ENCODE data around the gene RGS6.

DNA sequence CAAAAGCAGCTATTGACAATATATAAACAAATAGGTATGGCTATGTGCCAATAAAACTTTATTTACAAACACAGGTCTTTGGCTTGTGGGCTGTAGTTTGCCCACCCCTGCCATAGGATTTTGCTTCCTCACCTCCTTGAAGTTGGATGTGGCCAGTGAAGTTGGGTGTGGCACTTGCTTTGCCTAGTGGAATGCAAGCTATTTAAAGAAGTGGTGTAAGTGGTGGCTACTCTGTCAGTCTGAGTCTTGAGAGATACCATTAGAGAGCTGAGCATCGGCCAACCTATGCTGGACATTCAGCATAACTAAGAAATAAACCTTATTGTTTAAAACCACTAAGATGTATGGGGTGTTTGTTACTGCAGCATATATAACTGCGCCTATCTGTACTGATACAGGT, 321.3 kb downstream of the RGS6 start:
- no peak for TF ChIP-seq YY1 (IDR thresholded peaks at IDR 0.05; ENCODE audit: insufficient read depth, insufficient read length)
- no peak for TF ChIP-seq SUZ12 (IDR thresholded peaks at IDR 0.05; ENCODE audit: extremely low read depth, insufficient read depth, insufficient read length)
